NK-92 treated with Interleukin-12 subunit alpha and Interleukin-12 subunit beta, amount 100 ng/mL, for 24 hours (cell line): ENCODE measurements around the gene ACAD11.

ENCODE experiments used
- DNase-seq: peaks from one replicate; lab custom pipeline; 2025; lab: John Stamatoyannopoulos, UW

The ACAD11 gene

GRCh38 chr3:132550579-132551305, 108.9 kb downstream of the ACAD11 start:
- DNase-seq, result no peak

- no peak for DNase-seq
Observed at GRCh38 chr3:132549890-132550578, 109.6 kb downstream of the ACAD11 start.

- no peak for DNase-seq
Observed at GRCh38 chr3:132549169-132549568, 110.4 kb downstream of the ACAD11 start.

GRCh38 chr3:132545471-132545870, 114.1 kb downstream of the ACAD11 start:
- DNase-seq, result no peak

DNA sequence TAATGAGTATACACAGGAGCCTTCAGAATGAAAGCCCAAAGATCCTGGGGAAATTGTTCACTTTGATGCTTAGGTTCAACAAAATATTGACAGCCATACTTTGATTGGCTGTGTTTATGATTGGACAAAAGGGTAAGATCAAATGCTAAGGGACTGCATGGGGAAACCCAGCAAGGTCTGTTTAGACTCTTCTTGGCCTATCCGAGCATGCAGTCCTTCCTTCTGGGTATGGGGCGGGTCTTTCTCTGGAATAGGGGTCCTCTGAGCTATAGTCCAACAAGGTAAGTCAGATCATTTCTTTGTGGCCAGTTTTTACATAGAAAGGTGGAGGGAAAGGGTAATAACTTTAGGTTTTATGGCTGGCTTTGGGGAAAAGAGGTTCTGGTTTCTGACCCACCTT, 115.5 kb downstream of the ACAD11 start:
- no peak for DNase-seq

- no peak for DNase-seq
Observed at GRCh38 chr3:132543011-132543739, 116.4 kb downstream of the ACAD11 start.

DNA sequence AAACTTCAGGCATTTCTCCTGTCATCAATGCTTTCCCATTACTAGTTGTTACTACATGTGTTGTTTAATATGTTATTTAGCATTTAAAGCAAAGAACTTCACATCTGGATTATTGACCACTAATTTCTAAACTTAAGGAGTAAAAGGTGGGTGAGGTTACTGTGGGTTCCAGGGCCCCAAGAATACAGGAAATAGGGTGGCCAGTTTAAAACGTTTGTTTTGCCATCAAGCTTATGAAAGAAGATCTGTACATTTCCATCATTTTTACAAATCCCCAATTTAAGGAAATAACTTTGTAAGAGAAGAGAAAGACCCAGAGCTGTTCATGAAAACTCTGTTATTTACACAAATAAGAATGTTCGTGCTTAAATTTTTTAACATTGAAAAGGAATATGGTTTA, 117.0 kb downstream of the ACAD11 start:
- DNase-seq, result no peak

- no peak for DNase-seq
Observed at GRCh38 chr3:132539681-132540080, 119.9 kb downstream of the ACAD11 start.

DNA sequence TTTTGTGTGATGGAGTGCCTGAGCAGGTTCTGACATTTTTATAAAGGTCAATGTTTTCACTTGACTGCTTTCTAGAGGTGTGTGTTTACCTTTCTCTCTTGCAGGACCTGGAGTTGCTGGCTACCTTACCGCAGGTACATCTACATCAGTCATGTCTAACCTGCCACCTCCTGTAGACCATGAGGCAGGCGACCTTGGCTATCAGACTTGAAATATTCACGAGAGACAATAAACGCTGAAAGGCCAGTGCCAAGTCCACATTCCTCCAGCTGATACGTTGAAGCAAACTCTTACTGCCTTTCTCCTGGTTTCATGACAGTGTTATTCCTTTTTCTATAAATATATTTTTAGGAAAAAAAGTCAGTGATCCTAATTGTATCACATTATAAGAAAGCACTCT, 121.5 kb downstream of the ACAD11 start:
- DNase-seq, result no peak

- DNase-seq, result no peak
Observed at GRCh38 chr3:132537297-132537696, 122.3 kb downstream of the ACAD11 start.

DNA sequence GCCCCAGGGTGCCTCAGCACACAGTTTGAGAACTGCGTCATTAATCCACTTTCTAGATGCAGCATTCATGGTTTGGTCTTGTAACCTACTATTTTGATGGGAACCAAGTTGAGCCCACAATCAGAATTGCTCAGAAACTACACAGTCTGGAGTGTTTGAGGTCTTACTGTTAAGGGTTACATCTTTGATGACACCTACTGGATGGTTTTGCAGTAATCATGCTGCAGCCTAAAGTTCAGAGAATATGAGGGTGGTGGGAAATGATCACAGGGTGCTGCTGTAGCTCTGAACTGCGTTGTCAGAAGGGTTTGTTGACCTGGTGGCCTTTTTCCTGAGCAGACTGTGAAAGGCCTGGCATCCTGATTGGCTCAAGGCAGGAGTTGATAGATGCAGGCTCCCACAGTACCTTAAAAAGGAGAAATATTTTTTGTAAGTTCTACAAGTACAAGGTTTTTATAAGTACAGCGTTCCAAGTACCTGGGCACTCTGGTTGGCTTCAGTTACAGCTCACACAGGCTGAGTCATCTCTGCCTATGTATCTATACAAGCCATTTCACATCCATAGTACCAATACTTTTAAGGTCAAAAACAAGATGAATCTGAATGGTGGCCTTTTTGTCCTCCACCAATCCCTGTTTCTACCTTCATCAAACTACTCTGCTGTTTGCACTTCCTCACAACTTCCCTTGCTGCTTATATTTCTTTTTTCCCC, 123.0 kb downstream of the ACAD11 start:
- no peak for DNase-seq

GRCh38 chr3:132535575-132536441, 123.8 kb downstream of the ACAD11 start:
- no peak for DNase-seq

GRCh38 chr3:132530624-132531023, 129.0 kb downstream of the ACAD11 start:
- DNase-seq, result no peak

DNA sequence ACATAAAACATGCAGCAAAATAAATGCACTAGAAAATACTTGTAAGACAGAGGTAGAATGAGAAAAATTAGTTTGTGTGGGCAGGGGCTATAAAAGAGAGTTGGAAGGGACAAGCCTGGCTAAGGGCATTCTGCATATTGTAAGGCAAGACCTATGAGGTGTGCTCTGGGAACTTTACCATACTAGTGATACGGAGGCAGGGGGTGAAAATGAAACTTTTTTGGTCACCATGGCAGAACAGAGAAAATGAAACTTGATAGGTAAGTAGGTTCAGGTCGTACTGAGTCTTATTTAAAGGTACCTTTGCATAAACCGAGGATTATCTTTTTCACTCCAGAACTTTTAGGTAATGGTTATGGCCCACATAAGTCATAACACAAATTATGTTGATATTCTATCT, 137.3 kb downstream of the ACAD11 start:
- DNase-seq, result no peak

DNA sequence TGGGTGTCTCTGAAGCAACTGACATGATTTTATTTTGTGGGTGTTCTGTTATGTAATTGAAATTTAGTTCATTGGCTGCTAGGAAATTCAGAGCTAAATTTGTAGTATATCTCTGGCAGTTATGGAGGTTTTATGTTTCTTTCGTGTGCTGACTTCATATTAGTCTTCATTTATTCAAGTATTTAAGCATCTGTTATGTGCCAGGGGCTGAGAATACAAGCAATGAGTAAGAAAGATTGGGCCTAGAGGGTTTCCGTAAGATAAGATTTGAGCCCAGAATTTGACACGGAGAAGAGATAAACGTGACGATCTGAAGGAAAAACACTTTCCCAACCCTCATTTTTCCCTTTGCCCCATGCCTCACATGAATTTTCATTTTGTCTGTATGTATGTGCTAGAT, 137.7 kb downstream of the ACAD11 start:
- DNase-seq, result no peak

DNA sequence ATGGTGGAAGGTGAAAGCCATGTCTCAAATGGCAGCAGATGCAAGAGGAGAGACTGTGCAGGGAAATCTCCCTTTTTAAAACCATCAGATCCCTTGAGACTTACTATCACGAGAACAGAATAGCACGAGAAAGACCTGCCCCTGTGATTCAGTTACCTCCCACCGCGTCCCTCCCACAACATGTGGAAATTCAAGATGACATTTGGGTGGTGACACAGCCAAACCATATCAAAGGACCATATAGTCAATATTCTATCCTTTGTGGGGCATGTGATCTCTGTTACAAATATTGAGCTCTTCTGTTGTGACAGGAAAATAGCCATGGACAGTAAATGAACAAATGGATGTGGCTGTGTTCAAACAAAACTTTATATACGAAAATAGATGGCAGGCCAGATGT, 139.7 kb downstream of the ACAD11 start:
- DNase-seq, result no peak

- DNase-seq, result no peak
Observed at GRCh38 chr3:132517311-132517710, 142.3 kb downstream of the ACAD11 start.

GRCh38 chr3:132513057-132513456, 146.6 kb downstream of the ACAD11 start:
- no peak for DNase-seq

GRCh38 chr3:132509506-132509905, 150.1 kb downstream of the ACAD11 start:
- no peak for DNase-seq

GRCh38 chr3:132509096-132509495, 150.5 kb downstream of the ACAD11 start:
- no peak for DNase-seq
